SK-N-SH (cell line): ENCODE data around the gene CCSER1. TPM values are rescaled to one million over a fixed set of nuclear protein-coding genes. Genes with fewer than 3 reads are reported as not detected.

ENCODE experiments used
- CTCF ChIA-PET: fragments of 300-600, 350-600 bp; formaldehyde crosslinking; extraction: SDS; loops from one replicate; lab custom pipeline; 2021; lab: Yijun Ruan, JAX
- POLR2A ChIA-PET: fragments of 350-600 bp; sonication (Branson Sonifier 250); formaldehyde crosslinking; extraction: SDS; loops from one replicate; lab custom pipeline; 2020; ENCODE audit warnings: antibody characterized with exemption, inconsistent platforms; lab: Yijun Ruan, JAX
- DNase-seq: peaks from one replicate; pipeline ENCODE4 v3.0.0; 2012
- H2AFZ ChIP-seq: fragments of 200-600 bp; sonication (generic); 2 replicates; pipeline ENCODE4 v1.8.1; 2016; ENCODE audit warnings: antibody characterized with exemption, mild to moderate bottlenecking, low read depth
- H3F3A ChIP-seq: fragments of 200-600 bp; sonication (generic); replicated peaks from 2 replicates; pipeline ENCODE3; 2016; ENCODE audit warnings: antibody characterized with exemption, mild to moderate bottlenecking; ENCODE audit not compliant: insufficient read depth
- H3K27ac ChIP-seq, 2 experiments: fragments of 200-500 bp in 1 of 2; fragments of 200-600 bp in 1 of 2; sonication (Bioruptor generic) in 1 of 2; sonication (generic), shearing (Covaris generic) in 1 of 2; 2 replicates each; pipeline versions ENCODE4 v1.5.1 to v1.6.1; 2014 to 2016; ENCODE audit warnings: low read depth in 2 of 2, inconsistent platforms in 1 of 2, low read length in 1 of 2, mild to moderate bottlenecking in 1 of 2, mixed read lengths in 1 of 2
- H3K27me3 ChIP-seq: fragments of 200-600 bp; sonication (generic), shearing (Covaris generic); 2 replicates; pipeline ENCODE4 v1.6.1; 2016; ENCODE audit warnings: mixed run types; ENCODE audit not compliant: insufficient read depth
- H3K36me3 ChIP-seq, 2 experiments: fragments of 200-500 bp in 1 of 2; fragments of 200-600 bp in 1 of 2; sonication (Bioruptor generic) in 1 of 2; sonication (generic) in 1 of 2; replicated peaks in 1 of 2; 2 replicates each; pipeline versions ENCODE3 to v1.5.1; 2014 to 2016; ENCODE audit warnings: low read length in 1 of 2, mild to moderate bottlenecking in 1 of 2; ENCODE audit not compliant: insufficient read depth in 2 of 2, control insufficient read depth in 1 of 2
- H3K4me1 ChIP-seq, 2 experiments: fragments of 200-500 bp in 1 of 2; fragments of 200-600 bp in 1 of 2; sonication (Bioruptor generic) in 1 of 2; sonication (generic), shearing (Covaris generic) in 1 of 2; 2 replicates each; pipeline versions ENCODE4 v1.5.1 to v1.6.1; 2014 to 2016; ENCODE audit warnings: low read depth in 1 of 2, low read length in 1 of 2, mixed run types in 1 of 2; ENCODE audit not compliant: insufficient read depth in 2 of 2, control insufficient read depth in 1 of 2
- H3K4me2 ChIP-seq: fragments of 200-600 bp; sonication (generic), shearing (Covaris generic); 2 replicates; pipeline ENCODE4 v1.6.1; 2017; ENCODE audit warnings: mixed run types
- H3K4me3 ChIP-seq, 2 experiments: fragments of 200-500 bp in 1 of 2; fragments of 200-600 bp in 1 of 2; sonication (Bioruptor generic) in 1 of 2; sonication (generic), shearing (Covaris generic) in 1 of 2; 2 replicates each; pipeline versions ENCODE4 v1.5.1 to v1.8.1; 2014 to 2016; ENCODE audit warnings: low read depth in 2 of 2, inconsistent platforms in 1 of 2, low read length in 1 of 2, mild to moderate bottlenecking in 1 of 2, mixed read lengths in 1 of 2, moderate library complexity in 1 of 2
- H3K79me2 ChIP-seq: fragments of 200-600 bp; sonication (generic); 2 replicates; pipeline ENCODE4 v1.8.1; 2017; ENCODE audit warnings: mild to moderate bottlenecking; ENCODE audit not compliant: insufficient read depth
- H3K9ac ChIP-seq: fragments of 200-600 bp; sonication (generic); 2 replicates; pipeline ENCODE4 v1.6.1; 2017; ENCODE audit warnings: mixed run types
- H3K9me2 ChIP-seq: fragments of 200-600 bp; sonication (generic); 2 replicates; pipeline ENCODE4 v1.6.1; 2017; ENCODE audit warnings: mixed run types
- H3K9me3 ChIP-seq: fragments of 200-600 bp; sonication (generic); 2 replicates; pipeline ENCODE4 v1.6.1; 2017; ENCODE audit warnings: mixed run types, mild to moderate bottlenecking, moderate library complexity
- H4K20me1 ChIP-seq: fragments of 200-600 bp; sonication (generic); 2 replicates; pipeline ENCODE4 v1.6.1; 2017; ENCODE audit warnings: mild to moderate bottlenecking, mixed run types; ENCODE audit not compliant: insufficient read depth
- CHD2 ChIP-seq: fragments of 150-350 bp; IDR thresholded peaks from 2 replicates; pipeline ENCODE4 v1.6.1; 2018; ENCODE audit warnings: low read length; ENCODE audit not compliant: partially characterized antibody
- EP300 ChIP-seq, 2 experiments: IDR thresholded peaks; 2 replicates each; pipeline versions ENCODE4 v1.4.0 to v1.6.1; 2012; ENCODE audit warnings: borderline replicate concordance in 1 of 2, low read depth in 1 of 2, low read length in 1 of 2
- FOSL2 ChIP-seq: IDR thresholded peaks from 2 replicates; pipeline ENCODE4 v1.4.0; 2012; ENCODE audit warnings: low read depth, mild to moderate bottlenecking, moderate library complexity, borderline replicate concordance
- FOXM1 ChIP-seq: IDR thresholded peaks from 2 replicates; pipeline ENCODE4 v1.4.0; 2012; ENCODE audit warnings: low read depth, mild to moderate bottlenecking
- GATA2 ChIP-seq: sonication (generic); formaldehyde crosslinking; IDR thresholded peaks from 2 replicates; pipeline ENCODE4 v1.5.0; 2020; ENCODE audit warnings: mild to moderate bottlenecking, missing genetic modification reagents
- IRF3 ChIP-seq: fragments of 150-350 bp; IDR thresholded peaks from 2 replicates; pipeline ENCODE4 v1.6.1; 2016; ENCODE audit warnings: mild to moderate bottlenecking, low read depth, low read length
- MEF2A ChIP-seq: IDR thresholded peaks from 2 replicates; pipeline ENCODE4 v1.4.0; 2012; ENCODE audit warnings: low read depth, borderline replicate concordance
- NFIC ChIP-seq: IDR thresholded peaks from 2 replicates; pipeline ENCODE4 v1.4.0; 2012; ENCODE audit warnings: borderline replicate concordance
- NRF1 ChIP-seq: IDR thresholded peaks from 2 replicates; pipeline ENCODE4 v1.6.1; 2012; ENCODE audit warnings: low read depth, mild to moderate bottlenecking, low read length
- POLR2AphosphoS5 ChIP-seq: IDR thresholded peaks from 2 replicates; pipeline ENCODE4 v1.6.1; 2012; ENCODE audit warnings: low read depth, low read length
- RFX5 ChIP-seq: IDR thresholded peaks from 2 replicates; pipeline ENCODE4 v1.6.1; 2012; ENCODE audit warnings: mild to moderate bottlenecking, improper control_type of control experiment, low read length
- RXRA ChIP-seq: IDR thresholded peaks from 2 replicates; pipeline ENCODE4 v1.4.0; 2012; ENCODE audit warnings: low read depth, mild to moderate bottlenecking, borderline replicate concordance
- TAF1 ChIP-seq: IDR thresholded peaks from 2 replicates; pipeline ENCODE4 v1.6.1; 2012; ENCODE audit warnings: low read depth, mild to moderate bottlenecking, low read length, moderate library complexity, borderline replicate concordance
- TEAD4 ChIP-seq: IDR thresholded peaks from 2 replicates; pipeline ENCODE4 v1.4.0; 2012; ENCODE audit warnings: mild to moderate bottlenecking, borderline replicate concordance; ENCODE audit not compliant: insufficient read depth
- YY1 ChIP-seq: IDR thresholded peaks from 2 replicates; pipeline ENCODE4 v1.4.0; 2012; ENCODE audit warnings: low read depth, mild to moderate bottlenecking
- ZBTB33 ChIP-seq: IDR thresholded peaks from 2 replicates; pipeline ENCODE4 v1.4.0; 2012; ENCODE audit warnings: low read depth, borderline replicate concordance
- WGBS: methylation state at CpG from one replicate; pipeline ENCODE4 v1.1.6; 2017; ENCODE audit warnings: low lambda C conversion rate; 5-methylcytosine and 5-hydroxymethylcytosine counted together
- polyA plus RNA-seq, 3 experiments: library from polyadenylated mRNA; depleted of rRNA; stranded (reverse); fragments of >200 nt; gene quantifications; 2 replicates each; pipeline ENCODE4 v1.2.3, GENCODE V29; 2012
- TF ChIP-seq, protein P1 (sequence below): fragments of 150-350 bp; IDR thresholded peaks from 2 replicates; pipeline ENCODE4 v1.6.1; 2017; ENCODE audit warnings: antibody characterized with exemption, low read length, low read depth, borderline replicate concordance

The CCSER1 gene
- polyA plus RNA-seq, 1 of the 3 experiments (the other 2 are of a cell fraction), result 0.05 TPM

GRCh38 chr4:90603540-90603939 lies 476.3 kb downstream of the CCSER1 start:
- Histone ChIP-seq H3K79me2 (no peaks in the 10 kb centered on the region), H3K4me2 (no peak overlapping the region), H3F3A (no peaks in the 10 kb centered on the region), H3K9me2 (no peaks in the 10 kb centered on the region), H2AFZ (no peak overlapping the region), H3K9me3 (no peaks in the 10 kb centered on the region), H3K9ac (no peak overlapping the region), H4K20me1 (no peaks in the 10 kb centered on the region)
- DNase-seq, result no peak
- TF ChIP-seq EP300 (IDR thresholded peaks at IDR 0.05; ENCODE audit: borderline replicate concordance in 1 of 2, low read depth in 1 of 2, low read length in 1 of 2) (no peak), TAF1 (no peak), FOXM1 (no peak), RFX5 (no peak), GATA2 (CRISPR knock-in tag) (no peak), POLR2AphosphoS5 (no peak), NFIC (no peak), NRF1 (no peak)
- TF ChIP-seq, all 33 proteins: peak for 0
- Histone ChIP-seq H3K27ac (no peak overlapping the region), H3K4me3 (no peak overlapping the region), H3K4me1 (peaks cover 0 to 2% of the 10 kb centered on the region in 2 experiments; a peak in 2 of 4 replicates), H3K36me3 (no peaks in the 10 kb centered on the region), H3K27me3 (no peaks in the 10 kb centered on the region)
- ChIA-PET CTCF (no interaction called here), POLR2A (no interaction called here)
- WGBS, result 44% methylated on average over 2 of the region's 2 CpGs

DNA sequence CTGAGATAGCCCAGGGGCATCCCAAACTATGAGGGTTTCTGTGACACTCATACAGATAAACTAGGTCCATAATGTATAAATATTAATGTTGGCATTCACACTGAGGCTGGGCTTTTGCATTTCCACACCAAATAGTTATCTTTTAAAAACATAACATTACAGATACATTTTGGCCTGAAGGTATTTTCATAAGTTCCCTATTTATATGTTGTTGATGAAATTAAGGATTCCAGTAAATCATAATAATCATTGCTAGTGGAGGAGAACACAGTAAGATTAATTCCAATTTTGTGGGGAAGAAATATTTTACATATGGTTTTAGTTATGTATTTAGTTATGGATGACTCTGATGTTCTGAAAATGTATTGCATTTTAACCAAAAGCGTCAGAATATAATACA lies 479.6 kb downstream of the CCSER1 start:
- H3K27me3 ChIP-seq, result no peaks in the 10 kb centered on the region
- H3K79me2 ChIP-seq, result no peaks in the 10 kb centered on the region
- no peaks in the 10 kb centered on the region for H3K9me2 ChIP-seq
- no peak overlapping the region for H3K9ac ChIP-seq
- no peaks in the 10 kb centered on the region for H3F3A ChIP-seq
- ChIA-PET POLR2A (no interaction called here), CTCF (no interaction called here)
- no peak overlapping the region for H3K27ac ChIP-seq
- no peak overlapping the region for H3K4me2 ChIP-seq
- no peaks in the 10 kb centered on the region for H3K36me3 ChIP-seq
- H3K4me1 ChIP-seq, result peaks cover 0 to 2% of the 10 kb centered on the region in 2 experiments; a peak in 2 of 4 replicates
- H3K4me3 ChIP-seq, result no peak overlapping the region
- WGBS, result 57% methylated on average over 1 of the region's 1 CpG
- H3K9me3 ChIP-seq, result no peaks in the 10 kb centered on the region
- no peak overlapping the region for H2AFZ ChIP-seq
- no peak for TF ChIP-seq IRF3
- no peak for TF ChIP-seq TEAD4
- TF ChIP-seq EP300 (IDR thresholded peaks at IDR 0.05; ENCODE audit: borderline replicate concordance in 1 of 2, low read depth in 1 of 2, low read length in 1 of 2), result no peak
- no peak for TF ChIP-seq FOXM1
- TF ChIP-seq MEF2A, result no peak
- TF ChIP-seq FOSL2, result no peak
- TF ChIP-seq YY1, result no peak
- no peak for TF ChIP-seq CHD2
- TF ChIP-seq RXRA, result no peak
- no peak for TF ChIP-seq ZBTB33
- TF ChIP-seq, protein P1, sequence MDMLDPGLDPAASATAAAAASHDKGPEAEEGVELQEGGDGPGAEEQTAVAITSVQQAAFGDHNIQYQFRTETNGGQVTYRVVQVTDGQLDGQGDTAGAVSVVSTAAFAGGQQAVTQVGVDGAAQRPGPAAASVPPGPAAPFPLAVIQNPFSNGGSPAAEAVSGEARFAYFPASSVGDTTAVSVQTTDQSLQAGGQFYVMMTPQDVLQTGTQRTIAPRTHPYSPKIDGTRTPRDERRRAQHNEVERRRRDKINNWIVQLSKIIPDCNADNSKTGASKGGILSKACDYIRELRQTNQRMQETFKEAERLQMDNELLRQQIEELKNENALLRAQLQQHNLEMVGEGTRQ, result no peak
- TF ChIP-seq, all 33 proteins: peak for 0
- no peak for DNase-seq
- H4K20me1 ChIP-seq, result no peaks in the 10 kb centered on the region
